ENCODE results near the gene SLC12A3. TPM values are rescaled to one million over a fixed set of nuclear protein-coding genes. Genes with fewer than 3 reads are reported as not detected.

SLC12A3 gene
- polyA plus RNA-seq, 3 donors: 0.03 TPM; not detected in 2

DNA sequence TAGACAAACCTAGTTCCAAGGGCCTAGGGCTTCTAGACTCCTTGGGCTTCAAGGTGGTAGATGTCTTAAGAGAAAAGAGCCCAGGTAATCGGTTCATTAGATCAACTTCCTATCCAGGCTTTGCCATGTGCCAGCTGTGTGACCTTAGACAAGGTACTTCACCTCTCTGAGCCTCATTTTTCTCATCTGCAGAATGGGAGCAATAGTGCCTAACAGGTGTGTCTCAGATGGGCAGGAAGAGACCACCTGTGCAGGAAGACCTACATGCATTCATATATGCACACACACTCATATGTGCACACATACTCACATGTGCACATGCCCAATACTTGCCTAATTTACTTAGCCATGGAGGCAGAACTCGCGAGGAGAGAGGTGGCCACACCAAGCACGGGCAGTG, 15.7 kb downstream of the SLC12A3 start:
- H3K36me3 Mint-ChIP-seq: no peaks in the 10 kb centered on the region
- WGBS (ENCODE audit: insufficient coverage): 100% methylated on average over 1 of the region's 4 CpGs
- Histone ChIP-seq H3K4me2 (replicated peaks; ENCODE audit: extremely low read depth, low read length, poor library complexity, severe bottlenecking) (no peak overlapping the region), H3K27ac (ENCODE audit: low read depth in 1 of 2, low read length in 2 of 2) (no peak overlapping the region), H3K9me3 (replicated peaks in 1 of 2; ENCODE audit: control insufficient read depth in 1 of 2, insufficient read depth in 1 of 2, low read length in 2 of 2) (no peaks in the 10 kb centered on the region), H3K4me3 (replicated peaks in 1 of 3; ENCODE audit: low read depth in 2 of 3, low read length in 3 of 3) (no peak overlapping the region), H3K79me2 (ENCODE audit: insufficient read depth, low read length) (no peaks in the 10 kb centered on the region), H4K20me1 (ENCODE audit: insufficient read depth, low read length) (no peaks in the 10 kb centered on the region), H3K9ac (ENCODE audit: insufficient read depth, low read length, poor library complexity, severe bottlenecking) (no peak overlapping the region), H3K4me1 (ENCODE audit: control insufficient read depth in 1 of 2, insufficient read depth in 2 of 2, low read length in 2 of 2) (no peaks in the 10 kb centered on the region), H3K27me3 (ENCODE audit: control insufficient read depth in 2 of 2, insufficient read depth in 2 of 2, low read length in 2 of 2) (no peaks in the 10 kb centered on the region), H3K36me3 (replicated peaks in 1 of 2; ENCODE audit: control insufficient read depth in 1 of 2, insufficient read depth in 2 of 2, low read length in 2 of 2) (no peaks in the 10 kb centered on the region), H2AFZ (ENCODE audit: insufficient read depth, low read depth, low read length, poor library complexity, severe bottlenecking) (no peak overlapping the region)
- no peak for DNase-seq
- H3K27me3 Mint-ChIP-seq (ENCODE audit: low read depth in 3 of 3): peaks cover 4 to 7% (median 5%) of the 10 kb centered on the region in 3 donors
- no peak for TF ChIP-seq CTCF (IDR thresholded peaks at IDR 0.05)
- no peak overlapping the region for H3K4me3 Mint-ChIP-seq
- intact Hi-C loops (cut with micrococcal nuclease): no loop called here
- H3K9me3 Mint-ChIP-seq: no peaks in the 10 kb centered on the region
- H3K27ac Mint-ChIP-seq: no peak overlapping the region
- H3K4me1 Mint-ChIP-seq: no peaks in the 10 kb centered on the region

GRCh38 chr16:56882077-56882800, 17.2 kb downstream of the SLC12A3 start:
- H3K27me3 ChIP-seq (ENCODE audit: control insufficient read depth in 2 of 2, insufficient read depth in 2 of 2, low read length in 2 of 2): no peaks in the 10 kb centered on the region
- Mint-ChIP-seq H3K9me3 (no peaks in the 10 kb centered on the region), H3K36me3 (no peaks in the 10 kb centered on the region), H3K4me3 (no peak overlapping the region), H3K27me3 (ENCODE audit: low read depth in 3 of 3) (peaks cover 4 to 9% (median 7%) of the 10 kb centered on the region in 3 donors), H3K4me1 (no peaks in the 10 kb centered on the region), H3K27ac (no peak overlapping the region)
- no peak overlapping the region for H3K4me3 ChIP-seq (replicated peaks in 1 of 3; ENCODE audit: low read depth in 2 of 3, low read length in 3 of 3)
- no peak for DNase-seq
- no peak overlapping the region for H3K9ac ChIP-seq (ENCODE audit: insufficient read depth, low read length, poor library complexity, severe bottlenecking)
- H3K36me3 ChIP-seq (replicated peaks in 1 of 2; ENCODE audit: control insufficient read depth in 1 of 2, insufficient read depth in 2 of 2, low read length in 2 of 2): no peaks in the 10 kb centered on the region
- no peaks in the 10 kb centered on the region for H3K79me2 ChIP-seq (ENCODE audit: insufficient read depth, low read length)
- no peak overlapping the region for H3K27ac ChIP-seq (ENCODE audit: low read depth in 1 of 2, low read length in 2 of 2)
- H3K4me1 ChIP-seq (ENCODE audit: control insufficient read depth in 1 of 2, insufficient read depth in 2 of 2, low read length in 2 of 2): no peaks in the 10 kb centered on the region
- TF ChIP-seq CTCF (IDR thresholded peaks at IDR 0.05): no peak
- WGBS (ENCODE audit: insufficient coverage): 100% methylated on average over 3 of the region's 8 CpGs
- H2AFZ ChIP-seq (ENCODE audit: insufficient read depth, low read depth, low read length, poor library complexity, severe bottlenecking): no peak overlapping the region
- no peak overlapping the region for H3K4me2 ChIP-seq (replicated peaks; ENCODE audit: extremely low read depth, low read length, poor library complexity, severe bottlenecking)
- intact Hi-C loops (cut with micrococcal nuclease): no loop called here
- H3K9me3 ChIP-seq (replicated peaks in 1 of 2; ENCODE audit: control insufficient read depth in 1 of 2, insufficient read depth in 1 of 2, low read length in 2 of 2): no peaks in the 10 kb centered on the region
- H4K20me1 ChIP-seq (ENCODE audit: insufficient read depth, low read length): no peaks in the 10 kb centered on the region

Data from CD14-positive monocyte (primary cell).